ENCODE measurements around the gene OIP5. TPM values are rescaled to one million over a fixed set of nuclear protein-coding genes. Genes with fewer than 3 reads are reported as not detected.

The OIP5 gene
- total and polyA plus RNA-seq, 2 donors (not counting 1 experiment from before 2014, with no cell fraction given) = 0.84 to 1.3 TPM

GRCh38 chr15:41334293-41335120, 2.1 kb upstream of the OIP5 start:
- Mint-ChIP-seq H3K4me1 (peaks cover 29% of the 10 kb centered on the region), H3K27me3 (no peaks in the 10 kb centered on the region), H3K9me3 (ENCODE audit: insufficient read depth) (no peaks in the 10 kb centered on the region), H3K4me3 (peak overlapping the region; percentile 79), H3K27ac (peak overlapping the region; percentile 68)
- peak overlapping the region; percentile 82 for H3K9ac ChIP-seq (ENCODE audit: low read length)
- WGBS (ENCODE audit: insufficient coverage) = 60% methylated on average over 5 of the region's 12 CpGs
- H3K4me3 ChIP-seq (ENCODE audit: control extremely low read depth in 1 of 5, extremely low read depth in 1 of 5, insufficient read depth in 1 of 5, low read depth in 2 of 5, low read length in 4 of 5) = no peak overlapping the region
- H3K4me1 ChIP-seq (ENCODE audit: control insufficient read depth in 2 of 2, insufficient read depth in 2 of 2, low read length in 2 of 2) = peaks cover 13 to 19% of the 10 kb centered on the region in 2 donors
- ATAC-seq (ENCODE audit: low read depth) = no peak
- DNase-seq = peak; percentile 19
- H3K27ac ChIP-seq (ENCODE audit: low read length in 2 of 2) = peak overlapping the region in 1 of 2 donors; percentile 18
- intact Hi-C loops (cut with micrococcal nuclease) = no loop called here
- H3K79me2 ChIP-seq (ENCODE audit: control insufficient read depth, insufficient read depth, low read length) = peaks cover 32% of the 10 kb centered on the region
- H2AFZ ChIP-seq (ENCODE audit: insufficient read depth, low read depth, low read length, poor library complexity, severe bottlenecking) = peak overlapping the region; percentile 98
- no peaks in the 10 kb centered on the region for H4K20me1 ChIP-seq (ENCODE audit: control insufficient read depth, insufficient read depth, low read length, poor library complexity, severe bottlenecking)
- TF ChIP-seq CTCF (IDR thresholded peaks at IDR 0.05) (no peak), EZH2 (IDR thresholded peaks at IDR 0.05; ENCODE audit: borderline replicate concordance, insufficient read depth, low read depth, low read length, poor library complexity, severe bottlenecking) (no peak)
- no peaks in the 10 kb centered on the region for H3K36me3 ChIP-seq (replicated peaks in 1 of 2; ENCODE audit: control extremely low read depth in 1 of 2, control insufficient read depth in 1 of 2, extremely low read depth in 1 of 2, insufficient read depth in 2 of 2, low read length in 1 of 2)
- H3K27me3 ChIP-seq (replicated peaks in 1 of 4; ENCODE audit: control extremely low read depth in 1 of 4, control insufficient read depth in 3 of 4, insufficient read depth in 4 of 4, low read length in 3 of 4) = no peaks in the 10 kb centered on the region
- ChIA-PET POLR2A (interaction anchor here (0.6 kb wide), 1 partner anchor 268 kb away, joined by 7 read pairs; no protein-coding TSS in a partner anchor), CTCF (interaction anchor here (0.6 kb wide), 1 partner anchor 26 kb away, joined by 3 read pairs; no protein-coding TSS in a partner anchor)
- no peaks in the 10 kb centered on the region for H3K9me3 ChIP-seq (ENCODE audit: control extremely low read depth in 1 of 3, control insufficient read depth in 2 of 3, insufficient read depth in 1 of 3, low read length in 2 of 3)
- H3K4me2 ChIP-seq (replicated peaks; ENCODE audit: low read depth, low read length, poor library complexity, severe bottlenecking) = peak overlapping the region; percentile 89

All from B cell (primary cell).